LNCAP (cell line): ENCODE measurements around the gene PPM1E.

ENCODE experiments used
- TF ChIP-seq, protein P1 (sequence below): fragments of 450-650 bp; IDR thresholded peaks from 2 replicates; pipeline ENCODE4 v1.5.1; 2017; ENCODE audit warnings: mild to moderate bottlenecking

PPM1E gene

DNA sequence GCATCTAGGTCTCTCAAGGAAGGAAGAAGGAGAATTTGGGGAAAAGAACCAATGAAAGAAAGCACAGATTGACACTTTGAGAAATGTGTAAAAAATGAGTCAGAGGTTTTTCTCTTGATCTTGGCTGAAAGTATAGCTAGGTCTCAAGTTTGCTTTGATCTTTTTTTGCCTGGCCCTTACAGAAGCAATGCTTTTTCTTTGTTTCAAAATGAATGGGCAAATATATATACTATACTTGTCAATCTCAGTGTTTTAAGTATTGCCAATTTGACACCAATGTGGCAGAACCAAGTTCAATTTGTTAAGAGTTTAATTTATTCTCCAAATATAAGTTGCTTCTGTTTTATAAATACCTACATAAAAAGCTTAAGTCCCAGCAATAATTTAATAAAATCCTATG, 119.6 kb downstream of the PPM1E start:
- TF ChIP-seq, protein P1, sequence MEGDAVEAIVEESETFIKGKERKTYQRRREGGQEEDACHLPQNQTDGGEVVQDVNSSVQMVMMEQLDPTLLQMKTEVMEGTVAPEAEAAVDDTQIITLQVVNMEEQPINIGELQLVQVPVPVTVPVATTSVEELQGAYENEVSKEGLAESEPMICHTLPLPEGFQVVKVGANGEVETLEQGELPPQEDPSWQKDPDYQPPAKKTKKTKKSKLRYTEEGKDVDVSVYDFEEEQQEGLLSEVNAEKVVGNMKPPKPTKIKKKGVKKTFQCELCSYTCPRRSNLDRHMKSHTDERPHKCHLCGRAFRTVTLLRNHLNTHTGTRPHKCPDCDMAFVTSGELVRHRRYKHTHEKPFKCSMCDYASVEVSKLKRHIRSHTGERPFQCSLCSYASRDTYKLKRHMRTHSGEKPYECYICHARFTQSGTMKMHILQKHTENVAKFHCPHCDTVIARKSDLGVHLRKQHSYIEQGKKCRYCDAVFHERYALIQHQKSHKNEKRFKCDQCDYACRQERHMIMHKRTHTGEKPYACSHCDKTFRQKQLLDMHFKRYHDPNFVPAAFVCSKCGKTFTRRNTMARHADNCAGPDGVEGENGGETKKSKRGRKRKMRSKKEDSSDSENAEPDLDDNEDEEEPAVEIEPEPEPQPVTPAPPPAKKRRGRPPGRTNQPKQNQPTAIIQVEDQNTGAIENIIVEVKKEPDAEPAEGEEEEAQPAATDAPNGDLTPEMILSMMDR = no peak

DNA sequence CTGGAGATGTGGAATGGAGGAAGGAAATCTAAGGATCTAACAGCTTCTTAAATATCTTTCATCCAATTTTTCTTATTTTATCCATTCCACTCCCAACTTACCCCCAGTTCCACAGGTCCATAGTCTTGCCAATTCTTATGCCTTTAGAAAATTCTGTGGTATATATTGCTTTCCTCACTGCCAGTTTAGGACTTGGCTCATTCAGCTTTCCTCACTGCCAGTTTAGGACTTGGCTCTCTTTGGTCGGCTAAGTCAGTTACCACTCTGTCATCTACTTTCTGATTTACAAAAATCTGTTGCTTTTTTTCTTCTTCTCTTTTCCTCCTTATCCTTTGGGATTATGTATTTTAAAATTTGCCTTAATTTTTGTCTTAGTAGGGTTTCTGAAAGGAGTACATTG, 128.5 kb downstream of the PPM1E start:
- TF ChIP-seq, protein P1 = no peak

DNA sequence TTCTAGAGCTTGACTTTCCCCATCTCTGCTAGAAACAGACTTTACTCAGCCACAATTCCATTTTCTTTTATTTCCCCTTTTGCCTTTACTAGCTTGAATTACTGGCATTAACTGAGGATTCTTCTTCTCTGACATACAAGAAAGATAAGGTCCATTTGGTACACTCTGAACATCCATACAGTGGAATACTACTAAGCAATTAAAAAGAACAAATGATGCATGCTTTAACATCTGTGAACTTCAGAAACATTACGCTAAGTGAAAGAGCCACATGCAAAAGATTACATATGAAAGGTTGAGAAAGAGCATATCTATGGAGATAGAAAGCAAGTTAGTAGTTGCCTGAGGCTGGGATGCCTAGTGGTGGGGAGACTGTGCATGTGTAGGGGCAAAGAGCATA, 130.9 kb downstream of the PPM1E start:
- TF ChIP-seq, protein P1 = no peak

DNA sequence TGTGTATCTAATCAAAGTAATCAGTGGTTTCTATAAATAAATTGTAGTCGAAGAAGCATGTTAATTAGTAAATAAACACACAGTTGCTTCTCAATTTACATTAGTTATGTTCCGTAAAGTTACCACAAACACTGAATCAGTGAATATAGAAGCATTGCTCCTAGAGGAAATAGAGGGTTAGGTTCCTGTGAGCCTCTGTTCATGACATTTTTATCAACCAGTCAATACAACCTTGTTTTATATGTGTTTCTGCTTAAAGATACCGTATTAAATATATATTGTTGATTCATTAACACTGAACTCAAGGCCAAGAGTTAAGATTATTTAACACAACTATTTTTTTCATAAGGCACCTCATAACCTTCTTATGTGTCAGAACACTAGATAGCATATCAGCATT, 134.3 kb downstream of the PPM1E start:
- TF ChIP-seq, protein P1 = no peak

DNA sequence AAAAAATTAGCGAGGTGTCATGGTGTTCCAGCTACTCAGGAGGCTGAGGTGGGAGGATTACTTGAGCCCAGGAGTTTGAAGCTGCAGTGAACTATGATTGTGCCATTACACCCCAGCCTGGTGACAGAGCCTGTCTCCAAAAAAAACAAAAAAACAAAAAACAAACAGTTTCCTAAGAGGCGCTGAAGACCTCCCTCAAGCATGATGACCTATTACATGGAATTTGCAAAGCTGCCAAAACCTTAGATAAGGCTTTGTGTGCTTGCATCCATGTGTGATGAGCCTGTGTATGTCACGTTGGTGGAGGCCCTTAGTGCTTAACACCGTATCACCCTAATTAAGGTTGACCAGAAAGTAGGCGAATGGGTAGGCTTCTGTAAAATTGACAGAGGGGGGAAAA, 143.5 kb downstream of the PPM1E start:
- TF ChIP-seq, protein P1 = no peak

DNA sequence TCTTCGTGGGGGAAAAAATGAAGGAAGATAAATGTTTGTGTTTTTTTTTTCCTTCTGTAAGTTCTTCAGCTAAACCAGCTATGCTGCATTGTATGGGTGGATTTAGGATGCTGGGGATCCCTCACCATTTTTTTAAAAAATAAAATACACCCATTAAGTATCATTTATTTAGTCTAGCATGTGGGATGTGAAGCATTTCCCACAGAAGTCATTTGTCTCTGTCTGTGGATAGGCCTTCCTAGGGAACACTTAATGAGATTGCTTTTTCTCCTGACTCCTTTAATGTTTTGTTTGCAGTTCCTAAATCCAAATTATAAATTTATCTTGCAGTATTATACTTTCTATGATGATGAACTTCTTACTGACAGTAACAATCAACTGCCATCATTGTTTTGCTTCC, 146.7 kb downstream of the PPM1E start:
- TF ChIP-seq, protein P1 = no peak

DNA sequence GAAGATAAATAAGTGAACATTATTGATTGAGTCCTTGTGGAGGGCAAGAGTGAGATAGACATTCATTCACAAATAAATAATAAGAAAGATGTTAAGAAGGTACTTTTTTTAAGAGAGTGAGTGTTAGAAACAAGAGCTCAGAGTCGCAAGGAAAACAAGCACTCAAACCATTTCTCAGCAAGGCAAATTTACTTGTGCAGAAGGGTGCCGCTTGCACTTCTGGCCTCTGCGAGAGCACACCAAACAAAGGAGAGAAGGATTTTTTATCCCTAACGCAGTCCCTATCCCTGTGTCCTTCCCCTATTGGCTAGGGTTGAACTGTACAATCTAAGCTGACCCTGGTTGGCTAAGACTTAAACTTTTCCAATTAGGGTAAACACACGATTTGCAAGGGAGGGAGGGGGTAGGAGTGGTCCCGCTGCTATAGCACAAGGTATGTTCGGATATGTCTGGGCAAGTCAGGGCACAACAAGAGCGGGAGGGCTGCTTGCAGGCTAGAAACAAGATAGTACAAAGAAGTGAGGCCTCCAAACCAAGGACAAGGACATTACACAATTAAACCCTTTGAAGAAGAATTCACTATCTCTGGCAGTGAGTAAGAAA, 156.2 kb downstream of the PPM1E start:
- TF ChIP-seq, protein P1 = no peak

DNA sequence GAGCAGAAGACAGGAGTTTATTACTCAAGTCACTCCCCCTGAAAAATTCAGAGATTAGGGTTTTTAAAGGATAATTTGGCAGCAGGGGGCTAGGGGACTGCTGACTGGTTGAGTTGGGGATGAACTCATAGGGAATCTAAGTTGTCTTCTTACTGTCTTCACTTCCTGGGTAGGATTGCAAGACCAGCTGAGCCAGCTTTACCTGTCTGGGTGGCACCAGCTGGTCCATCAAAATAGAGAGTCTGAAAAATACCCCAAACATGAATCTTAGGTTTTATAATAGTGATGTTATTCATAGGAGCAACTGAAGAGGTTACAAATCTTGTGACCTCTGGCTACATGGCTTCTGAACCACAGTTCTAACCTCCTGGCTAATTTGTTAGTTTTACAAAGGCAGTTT, 157.9 kb downstream of the PPM1E start:
- TF ChIP-seq, protein P1 = no peak
